B cell (primary cell): ENCODE measurements around the gene CLK4. TPM values are rescaled to one million over a fixed set of nuclear protein-coding genes. Genes with fewer than 3 reads are reported as not detected.

Experiments used
- ATAC-seq: fragments of 200-7000 bp; cut with Tn5 transposase; one replicate; pipeline ENCODE4 v1.10.0; 2021; ENCODE audit warnings: low read depth, mild to moderate bottlenecking, moderate number of reproducible peaks, moderate library complexity
- CTCF ChIA-PET: fragments of 350-600 bp; sonication (Branson Sonifier 250); formaldehyde crosslinking; loops from one replicate; lab custom pipeline; 2021; ENCODE audit warnings: antibody characterized with exemption, inconsistent platforms; lab: Charles Lee
- POLR2A ChIA-PET: fragments of 350-600 bp; sonication (Branson Sonifier 250); formaldehyde crosslinking; loops from one replicate; lab custom pipeline; 2021; ENCODE audit warnings: antibody characterized with exemption; lab: Charles Lee
- DNase-seq: peaks from one replicate; pipeline ENCODE4 v3.0.0; 2013
- H2AFZ ChIP-seq: 2 replicates; pipeline ENCODE4 v1.6.1; 2012; ENCODE audit warnings: mild to moderate bottlenecking, low read depth, low read length; ENCODE audit not compliant: insufficient read depth, poor library complexity, severe bottlenecking
- H3K27ac ChIP-seq, 2 donors: 1 replicate in 1 of 2; 2 replicates in 1 of 2; pipeline ENCODE4 v1.5.1; 2012 to 2013; ENCODE audit warnings: low read length in 2 of 2, mild to moderate bottlenecking in 2 of 2, moderate library complexity in 1 of 2
- H3K27me3 ChIP-seq, 4 experiments: fragments of 200-600 bp in 1 of 4; sonication (generic) in 1 of 4; replicated peaks in 1 of 4; 1 replicate in 2 of 4; 2 replicates in 2 of 4; pipeline versions ENCODE4 v1.6.1 to v1.7.0; 2013 to 2016; ENCODE audit warnings: low read length in 3 of 4, mild to moderate bottlenecking in 2 of 4, mixed read lengths in 1 of 4, moderate library complexity in 1 of 4; ENCODE audit not compliant: insufficient read depth in 4 of 4, control insufficient read depth in 3 of 4; ENCODE audit errors: control extremely low read depth in 1 of 4
- H3K36me3 ChIP-seq, 2 experiments: replicated peaks in 1 of 2; 1 replicate in 1 of 2; 2 replicates in 1 of 2; pipeline versions ENCODE4 v1.6.1 to v1.7.1; 2013; ENCODE audit warnings: low read length in 1 of 2; ENCODE audit not compliant: insufficient read depth in 2 of 2, control insufficient read depth in 1 of 2; ENCODE audit errors: control extremely low read depth in 1 of 2, extremely low read depth in 1 of 2
- H3K4me1 ChIP-seq, 2 donors: fragments of 200-600 bp in 1 of 2; sonication (generic) in 1 of 2; 1 replicate in 1 of 2; 2 replicates in 1 of 2; pipeline versions ENCODE4 v1.5.1 to v1.6.1; 2013 to 2017; ENCODE audit warnings: low read length in 2 of 2; ENCODE audit not compliant: control insufficient read depth in 2 of 2, insufficient read depth in 2 of 2
- H3K4me2 ChIP-seq: replicated peaks from 2 replicates; pipeline ENCODE3; 2012; ENCODE audit warnings: mild to moderate bottlenecking, low read depth, low read length; ENCODE audit not compliant: poor library complexity, severe bottlenecking
- H3K4me3 ChIP-seq, 5 experiments: fragments of 200-600 bp in 1 of 5; sonication (generic) in 1 of 5; 1 replicate in 3 of 5; 2 replicates in 2 of 5; pipeline versions ENCODE4 v1.5.1 to v1.7.0; 2011 to 2016; ENCODE audit warnings: low read length in 4 of 5, mild to moderate bottlenecking in 4 of 5, low read depth in 2 of 5, control low read depth in 1 of 5, moderate library complexity in 1 of 5; ENCODE audit not compliant: insufficient read depth in 1 of 5; ENCODE audit errors: control extremely low read depth in 1 of 5, extremely low read depth in 1 of 5
- H3K79me2 ChIP-seq: fragments of 200-600 bp; sonication (generic); one replicate; pipeline ENCODE4 v1.6.0; 2016; ENCODE audit warnings: low read length; ENCODE audit not compliant: control insufficient read depth, insufficient read depth
- H3K9ac ChIP-seq: fragments of 200-600 bp; sonication (generic); 2 replicates; pipeline ENCODE4 v1.6.1; 2017; ENCODE audit warnings: mild to moderate bottlenecking, low read length, moderate library complexity
- H3K9me3 ChIP-seq, 3 donors: one replicate each; pipeline versions ENCODE4 v1.6.1 to v1.7.1; 2013; ENCODE audit warnings: low read length in 2 of 3; ENCODE audit not compliant: control insufficient read depth in 2 of 3, insufficient read depth in 1 of 3; ENCODE audit errors: control extremely low read depth in 1 of 3
- H4K20me1 ChIP-seq: 2 replicates; pipeline ENCODE4 v1.6.0; 2012; ENCODE audit warnings: mild to moderate bottlenecking, low read length; ENCODE audit not compliant: insufficient read depth, control insufficient read depth, poor library complexity, severe bottlenecking
- H3K27ac Mint-ChIP-seq: one replicate; pipeline ENCODE4 v1.8.0; 2021; ENCODE audit warnings: mixed read lengths
- H3K27me3 Mint-ChIP-seq: one replicate; pipeline ENCODE4 v1.8.0; 2021; ENCODE audit warnings: mixed read lengths
- H3K4me1 Mint-ChIP-seq: one replicate; pipeline ENCODE4 v1.8.0; 2021; ENCODE audit warnings: mixed read lengths
- H3K4me3 Mint-ChIP-seq: one replicate; pipeline ENCODE4 v1.8.0; 2021; ENCODE audit warnings: mixed read lengths
- H3K9me3 Mint-ChIP-seq: one replicate; pipeline ENCODE4 v1.8.0; 2022; ENCODE audit warnings: mixed read lengths; ENCODE audit not compliant: insufficient read depth
- CTCF ChIP-seq: fragments of 200-600 bp; IDR thresholded peaks from one replicate; pipeline ENCODE4 v1.8.0; 2022; ENCODE audit warnings: antibody characterized with exemption, mild to moderate bottlenecking
- EZH2 ChIP-seq: IDR thresholded peaks from 2 replicates; pipeline ENCODE4 v1.6.1; 2012; ENCODE audit warnings: borderline replicate concordance, low read depth, mild to moderate bottlenecking, moderate library complexity, low read length; ENCODE audit not compliant: insufficient read depth, poor library complexity, severe bottlenecking
- WGBS: methylation state at CpG from one replicate; pipeline ENCODE4 v1.1.5; 2013; ENCODE audit warnings: missing lambda C conversion rate; ENCODE audit not compliant: insufficient coverage; 5-methylcytosine and 5-hydroxymethylcytosine counted together
- intact Hi-C: fragments of 100-400 bp; cut with micrococcal nuclease; formaldehyde crosslinking; loops from one replicate; pipeline ENCODE4 v1.10.0; 2022
- polyA plus RNA-seq: library from polyadenylated mRNA; depleted of rRNA; stranded (reverse); fragments of >200 nt; gene quantifications from 2 replicates; pipeline ENCODE4 v1.2.3, GENCODE V29; 2012
- total RNA-seq, 2 donors: library from RNA; stranded (reverse); fragments of 120-200 nt in 1 of 2; gene quantifications; 1 replicate in 1 of 2; 2 replicates in 1 of 2; pipeline versions ENCODE4 v1.2.3 to v1.2.4, GENCODE V29; 2013 to 2022

Gene CLK4
- total and polyA plus RNA-seq, 2 donors (not counting 1 experiment from before 2014, with no cell fraction given) = 72.3 to 132 TPM

GRCh38 chr5:178630951-178631350, 4.1 kb upstream of the CLK4 start:
- H3K27ac Mint-ChIP-seq = peak overlapping the region; percentile 70
- peaks cover 2 to 11% (median 5%) of the 10 kb centered on the region in 3 donors for H3K9me3 ChIP-seq
- peak overlapping the region; percentile 78 for H2AFZ ChIP-seq

GRCh38 chr5:178630475-178630930, 3.7 kb upstream of the CLK4 start:
- H3K27ac Mint-ChIP-seq = peak overlapping the region; percentile 70
- peak overlapping the region in 1 of 2 donors; percentile 53 for H3K27ac ChIP-seq
- 62% methylated on average over 3 of the region's 4 CpGs for WGBS

More at GRCh38 chr5:178630951-178631350, 4.1 kb upstream of the CLK4 start:
- Mint-ChIP-seq H3K27me3 (no peaks in the 10 kb centered on the region), H3K4me1 (peaks cover 24% of the 10 kb centered on the region), H3K4me3 (no peak overlapping the region), H3K9me3 (peaks cover 4% of the 10 kb centered on the region)
- Histone ChIP-seq H3K4me3 (no peak overlapping the region), H3K27ac (peak overlapping the region in 1 of 2 donors; percentile 53), H3K4me1 (peaks cover 15 to 25% of the 10 kb centered on the region in 2 donors), H3K27me3 (no peaks in the 10 kb centered on the region), H4K20me1 (peaks cover 3% of the 10 kb centered on the region), H3K4me2 (peak overlapping the region; percentile 48), H3K79me2 (peaks cover 8% of the 10 kb centered on the region), H3K9ac (peak overlapping the region; percentile 30), H3K36me3 (no peaks in the 10 kb centered on the region)
- 20% methylated on average over 1 of the region's 2 CpGs for WGBS
- ChIA-PET POLR2A (no interaction called here), CTCF (no interaction called here)
- DNase-seq = peak; percentile 60
- intact Hi-C loops = no loop called here
- ATAC-seq = no peak
- TF ChIP-seq EZH2 (no peak), CTCF (no peak)

More at GRCh38 chr5:178630475-178630930, 3.7 kb upstream of the CLK4 start:
- ChIA-PET CTCF (no interaction called here), POLR2A (no interaction called here)
- Mint-ChIP-seq H3K4me1 (peaks cover 29% of the 10 kb centered on the region), H3K27me3 (no peaks in the 10 kb centered on the region), H3K9me3 (peaks cover 4% of the 10 kb centered on the region), H3K4me3 (no peak overlapping the region)
- no peak for ATAC-seq
- TF ChIP-seq CTCF (no peak), EZH2 (no peak)
- Histone ChIP-seq H4K20me1 (peaks cover 3% of the 10 kb centered on the region), H3K4me2 (peak overlapping the region; percentile 48), H3K27me3 (no peaks in the 10 kb centered on the region), H3K9me3 (peaks cover 2 to 11% (median 5%) of the 10 kb centered on the region in 3 donors), H3K9ac (peak overlapping the region; percentile 30), H3K4me3 (no peak overlapping the region), H3K79me2 (peaks cover 13% of the 10 kb centered on the region), H3K36me3 (no peaks in the 10 kb centered on the region), H2AFZ (peak overlapping the region; percentile 78), H3K4me1 (peaks cover 15 to 28% of the 10 kb centered on the region in 2 donors)
- intact Hi-C loops = no loop called here
- peak; percentile 8 for DNase-seq
